Endothelial cell (in vitro differentiated cells): ENCODE measurements around the gene BLOC1S6. TPM values are rescaled to one million over a fixed set of nuclear protein-coding genes. Genes with fewer than 3 reads are reported as not detected.
"Not testable (repeated sequence)": the region's sequence is repeated elsewhere in the genome, so short reads cannot be mapped to it uniquely, and the experiment has no call there.

Source experiments
- DNase-seq: peaks from one replicate; pipeline ENCODE4 v3.0.0; 2021; ENCODE audit warnings: low spot score
- H3K27ac Mint-ChIP-seq: one replicate; pipeline ENCODE4 v1.8.0; 2021; ENCODE audit warnings: mixed read lengths, inconsistent platforms; ENCODE audit not compliant: unreplicated experiment
- H3K27me3 Mint-ChIP-seq: one replicate; pipeline ENCODE4 v1.8.0; 2021; ENCODE audit warnings: mild to moderate bottlenecking, moderate library complexity, mixed read lengths, inconsistent platforms; ENCODE audit not compliant: unreplicated experiment
- H3K36me3 Mint-ChIP-seq: one replicate; pipeline ENCODE4 v1.8.0; 2021; ENCODE audit warnings: mild to moderate bottlenecking, low read depth, mixed read lengths, inconsistent platforms; ENCODE audit not compliant: unreplicated experiment
- H3K4me1 Mint-ChIP-seq: one replicate; pipeline ENCODE4 v1.8.0; 2021; ENCODE audit warnings: mild to moderate bottlenecking, mixed read lengths, inconsistent platforms; ENCODE audit not compliant: unreplicated experiment
- H3K4me3 Mint-ChIP-seq: one replicate; pipeline ENCODE4 v1.8.0; 2021; ENCODE audit warnings: mild to moderate bottlenecking, mixed read lengths, inconsistent platforms; ENCODE audit not compliant: unreplicated experiment
- H3K9me3 Mint-ChIP-seq: one replicate; pipeline ENCODE4 v1.8.0; 2021; ENCODE audit warnings: mixed read lengths, inconsistent platforms; ENCODE audit not compliant: unreplicated experiment
- CTCF ChIP-seq: fragments of 200-600 bp; sonication (generic); IDR thresholded peaks from one replicate; pipeline ENCODE4 v1.5.0; 2021; ENCODE audit warnings: antibody characterized with exemption; ENCODE audit not compliant: unreplicated experiment
- total RNA-seq: library from RNA; stranded (reverse); fragmentation: NEBNext Ultra II Directional; extraction: Animal tissue kit (Norgen Biotek cat#: 25700); gene quantifications from one replicate; pipeline ENCODE4 v1.2.1, GENCODE V29; 2021; ENCODE audit not compliant: unreplicated experiment

Gene BLOC1S6
- total RNA-seq, 1 donor from 2014 or later: 30.1 TPM

- Mint-ChIP-seq H3K36me3 (no peaks in the 10 kb centered on the region), H3K9me3 (peaks cover 3% of the 10 kb centered on the region), H3K27me3 (peaks cover 3% of the 10 kb centered on the region), H3K27ac (no peak overlapping the region), H3K4me1 (no peaks in the 10 kb centered on the region), H3K4me3 (no peak overlapping the region)
- no peak for TF ChIP-seq CTCF
- no peak for DNase-seq
These were observed 60.6 kb downstream of the BLOC1S6 start for GRCh38 chr15:45647828-45648227.

- Mint-ChIP-seq H3K4me1 (no peaks in the 10 kb centered on the region), H3K27ac (no peak overlapping the region), H3K27me3 (peaks cover 3% of the 10 kb centered on the region), H3K4me3 (no peak overlapping the region), H3K9me3 (peaks cover 3% of the 10 kb centered on the region), H3K36me3 (no peaks in the 10 kb centered on the region)
- no peak for DNase-seq
- TF ChIP-seq CTCF: no peak
These were observed 61.5 kb downstream of the BLOC1S6 start for GRCh38 chr15:45648521-45649200.

- DNase-seq, H3K27ac Mint-ChIP-seq, H3K9me3 Mint-ChIP-seq, H3K4me1 Mint-ChIP-seq, H3K27me3 Mint-ChIP-seq, H3K4me3 Mint-ChIP-seq, H3K36me3 Mint-ChIP-seq: not testable (repeated sequence)
These were observed 62.8 kb downstream of the BLOC1S6 start for GRCh38 chr15:45650007-45650406.

DNA sequence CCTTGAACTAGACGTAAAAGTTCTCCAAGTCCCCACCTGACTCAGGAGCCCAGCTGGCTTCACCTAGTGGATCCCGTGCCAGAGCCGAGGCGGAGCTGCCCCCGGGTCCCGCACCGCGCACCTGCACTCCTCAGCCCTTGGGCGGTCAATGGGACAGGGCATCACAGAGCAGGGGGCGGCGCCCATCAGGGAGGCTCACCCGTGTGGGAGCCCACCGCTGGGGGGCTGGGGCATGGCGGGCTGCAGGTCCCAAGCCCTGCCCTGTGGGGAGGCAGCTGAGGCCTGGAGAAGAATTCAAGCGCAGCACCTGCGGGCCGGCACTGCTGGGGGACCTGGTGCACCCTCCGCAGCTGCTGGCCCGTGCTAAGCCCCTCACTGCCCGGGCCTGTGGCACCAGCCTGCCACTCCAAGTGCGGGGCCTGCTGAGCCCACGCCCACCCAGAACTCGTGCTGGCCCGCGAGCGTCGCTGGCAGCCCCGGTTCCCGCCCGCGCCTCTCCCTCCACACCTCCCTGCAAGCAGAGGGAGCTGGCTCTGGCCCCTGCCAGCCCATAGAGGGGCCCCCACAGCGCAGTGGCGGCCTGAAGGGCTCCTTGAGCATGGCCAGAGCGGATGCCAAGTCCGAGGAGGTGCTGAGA, 63.8 kb downstream of the BLOC1S6 start:
- Mint-ChIP-seq H3K4me3 (no peak overlapping the region), H3K27me3 (peaks cover 2% of the 10 kb centered on the region), H3K27ac (no peak overlapping the region), H3K4me1 (no peaks in the 10 kb centered on the region), H3K36me3 (no peaks in the 10 kb centered on the region), H3K9me3 (peaks cover 3% of the 10 kb centered on the region)
- TF ChIP-seq CTCF: no peak
- DNase-seq: no peak

GRCh38 chr15:45653702-45654424, 66.7 kb downstream of the BLOC1S6 start:
- H3K4me3 Mint-ChIP-seq: no peak overlapping the region
- peaks cover 8% of the 10 kb centered on the region for H3K9me3 Mint-ChIP-seq
- no peaks in the 10 kb centered on the region for H3K4me1 Mint-ChIP-seq
- H3K36me3 Mint-ChIP-seq: no peaks in the 10 kb centered on the region
- DNase-seq: no peak
- TF ChIP-seq CTCF: no peak
- H3K27ac Mint-ChIP-seq: no peak overlapping the region
- H3K27me3 Mint-ChIP-seq: peaks cover 4% of the 10 kb centered on the region
